ENCODE measurements around the gene SAMD11.

Gene SAMD11

DNA sequence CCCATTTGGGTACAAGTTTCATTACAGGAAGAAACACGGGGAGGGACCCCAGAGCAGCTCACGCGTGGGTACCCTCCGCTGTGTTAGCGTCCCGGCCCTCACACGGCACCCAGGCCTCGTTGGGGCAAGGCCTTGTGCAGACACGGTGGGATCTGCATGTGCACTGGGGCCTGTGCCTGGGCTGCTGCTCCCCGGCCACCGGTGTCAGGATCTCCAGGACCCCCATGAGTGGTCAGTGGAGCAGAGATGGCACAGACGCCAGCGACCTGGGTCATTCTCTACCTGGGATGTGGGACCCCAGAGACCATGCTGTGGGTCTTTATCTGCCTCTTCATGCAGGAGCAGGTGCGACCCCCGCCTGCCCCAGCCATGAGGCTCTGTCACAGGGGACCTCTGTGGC lies 5.4 kb upstream of the SAMD11 start:
- no peak for DNase-seq (ENCODE audit: low spot score)

DNA sequence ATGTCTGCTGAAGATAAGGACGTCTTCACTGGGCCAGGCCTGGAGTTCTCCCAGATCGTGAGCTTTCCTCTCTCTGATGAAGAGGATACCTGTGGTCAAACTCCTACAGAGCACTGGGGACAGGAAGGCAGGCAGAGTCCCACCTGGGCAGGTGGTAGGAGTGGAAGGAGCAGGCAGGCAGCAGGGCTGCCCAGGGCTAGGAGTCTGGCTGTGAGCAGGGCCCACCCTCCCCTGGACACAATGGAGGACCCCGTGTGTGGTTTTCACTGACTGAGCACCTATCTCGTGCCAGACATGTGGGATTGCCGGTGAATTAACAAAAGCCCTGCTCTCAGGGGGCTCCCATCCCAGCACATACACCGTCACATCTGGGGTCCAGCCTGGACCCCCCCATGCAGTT lies 4.9 kb upstream of the SAMD11 start:
- no peak for DNase-seq (ENCODE audit: low spot score)

DNA sequence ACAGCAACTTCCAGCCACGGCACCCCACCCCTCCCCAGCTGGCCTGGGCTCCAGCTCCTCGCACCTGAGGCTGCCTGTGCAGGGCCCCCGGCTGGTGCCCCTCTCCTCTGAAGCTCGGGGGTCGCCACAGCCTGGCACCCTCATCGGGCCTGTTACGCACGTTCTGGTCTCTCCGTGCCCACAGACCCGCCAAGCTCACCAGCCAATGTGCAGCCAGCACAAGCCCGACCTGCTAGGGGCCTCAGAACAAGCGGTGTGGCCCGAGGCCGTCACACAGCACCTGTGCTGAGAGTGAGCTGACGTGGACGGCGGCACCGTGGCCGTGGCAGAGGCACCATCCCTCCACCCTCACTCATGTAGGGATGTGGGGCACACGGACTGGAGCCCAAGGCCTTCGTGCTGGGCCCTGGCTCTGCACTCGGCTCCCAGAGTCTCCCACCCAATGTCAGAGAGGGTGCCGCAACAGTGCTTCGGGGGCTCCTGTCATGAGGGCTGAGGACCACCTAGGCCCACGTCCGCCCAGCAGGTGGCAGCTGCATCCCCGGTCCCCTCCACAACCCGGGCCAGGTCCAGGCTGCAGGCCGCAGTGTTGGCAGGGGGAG lies 4.4 kb upstream of the SAMD11 start:
- no peak for DNase-seq (ENCODE audit: low spot score)

DNA sequence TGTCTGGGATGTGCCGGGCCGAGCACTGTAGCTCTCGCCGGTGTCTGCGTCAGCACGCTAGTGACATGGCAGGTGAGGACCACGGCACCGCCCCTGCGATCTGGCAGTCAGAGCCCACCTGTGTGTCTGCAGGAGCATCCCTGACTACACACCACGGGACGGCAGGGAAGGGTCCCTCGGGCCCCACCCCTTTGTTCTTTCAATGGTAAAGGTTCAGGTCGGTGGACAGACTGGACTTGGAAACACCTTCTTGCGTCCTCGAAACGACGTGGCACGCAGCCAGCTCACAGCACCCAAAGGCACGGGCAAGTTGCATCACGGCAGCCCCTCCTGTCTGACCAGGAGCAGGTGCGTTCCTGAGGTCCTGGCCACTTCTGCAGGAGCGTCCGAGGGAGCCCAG lies 3.7 kb upstream of the SAMD11 start:
- no peak for DNase-seq (ENCODE audit: low spot score)

DNA sequence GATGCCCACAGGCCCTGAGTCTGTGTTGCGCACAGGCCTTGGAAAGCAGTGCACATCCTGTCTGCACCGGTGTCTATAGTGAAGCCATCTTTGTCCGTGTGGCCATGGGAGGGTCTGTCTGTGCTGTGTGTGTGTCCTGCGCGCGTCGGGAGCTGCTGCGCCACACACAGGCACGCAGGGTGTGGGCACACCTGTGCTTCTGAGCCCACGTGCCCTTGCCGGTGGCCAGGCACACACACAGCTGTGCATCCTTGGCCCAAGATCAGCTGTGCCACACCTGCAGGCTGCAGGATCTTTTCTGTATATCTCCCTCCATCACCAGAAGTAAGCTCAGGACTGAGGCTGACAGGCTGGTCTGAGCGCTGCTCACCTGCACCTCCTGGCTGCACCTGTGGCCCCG lies 3.2 kb upstream of the SAMD11 start:
- DNase-seq (ENCODE audit: low spot score) = no peak

DNA sequence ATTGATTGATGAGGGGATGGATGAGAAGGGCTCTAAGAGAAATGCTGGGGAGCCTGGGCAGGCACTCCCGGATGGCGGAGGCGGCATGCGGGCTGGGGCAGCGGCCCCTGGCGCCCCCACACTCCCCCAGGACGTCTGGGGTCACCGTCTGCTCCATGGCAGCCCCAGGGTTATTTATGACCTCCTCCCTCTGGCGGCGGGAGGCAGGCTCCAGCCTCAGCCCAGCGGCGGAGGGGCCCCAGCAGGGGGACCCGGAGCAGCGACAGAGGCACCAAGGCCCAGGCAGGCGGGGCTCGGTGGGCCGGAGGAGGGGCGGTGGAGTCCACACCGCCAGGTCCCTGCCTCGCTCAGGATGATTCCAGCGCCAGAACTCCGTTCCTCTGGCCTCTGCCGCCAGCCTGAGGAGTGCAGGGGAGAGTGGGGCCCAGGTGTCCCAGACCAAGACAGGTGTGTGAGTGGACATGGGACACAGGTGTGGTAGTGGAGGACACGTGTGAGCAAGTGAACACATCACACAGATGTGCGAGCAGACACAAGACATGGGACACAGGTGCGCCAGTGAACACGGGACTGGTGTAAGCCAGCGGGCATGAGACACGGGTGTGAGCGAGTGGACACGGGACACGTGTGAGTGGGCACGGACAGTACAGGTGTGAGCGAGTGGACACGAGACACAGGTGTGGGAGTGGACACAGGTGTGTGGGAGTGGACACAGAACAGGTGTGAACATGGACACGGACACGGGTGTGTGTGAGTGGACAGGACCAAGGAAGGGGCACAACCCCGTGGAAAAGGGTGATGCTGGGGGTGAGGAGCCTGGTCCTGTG lies 2.5 kb upstream of the SAMD11 start:
- DNase-seq (ENCODE audit: low spot score) = no peak

DNA sequence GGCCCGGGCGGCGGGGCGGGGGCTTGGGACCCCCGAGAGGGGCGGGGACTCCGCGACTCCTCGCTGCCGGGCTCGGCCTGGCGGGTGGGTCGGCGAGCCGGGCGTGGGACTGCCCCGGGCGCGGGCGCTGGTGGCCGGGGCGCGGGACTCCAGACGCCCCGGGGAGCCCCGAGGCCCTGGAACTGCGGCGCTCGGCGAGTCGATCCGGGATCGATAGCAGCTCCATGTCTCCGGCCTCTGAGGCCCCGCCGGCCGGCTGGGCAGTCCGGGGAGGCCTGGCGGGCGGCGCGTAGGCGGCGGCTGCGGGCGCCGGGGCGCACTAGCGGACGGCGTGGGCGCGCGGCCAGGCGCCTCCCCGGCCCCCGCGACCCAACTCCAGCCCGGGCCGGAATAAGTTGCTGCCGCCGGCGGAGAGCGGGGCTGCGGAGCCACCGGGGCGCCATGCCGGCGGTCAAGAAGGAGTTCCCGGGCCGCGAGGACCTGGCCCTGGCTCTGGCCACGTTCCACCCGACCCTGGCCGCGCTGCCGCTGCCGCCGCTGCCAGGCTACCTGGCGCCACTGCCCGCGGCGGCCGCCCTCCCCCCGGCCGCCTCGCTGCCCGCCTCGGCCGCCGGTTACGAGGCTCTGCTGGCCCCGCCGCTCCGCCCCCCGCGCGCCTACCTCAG lies 400 bp downstream of the SAMD11 start:
- no peak for DNase-seq (ENCODE audit: low spot score)

DNA sequence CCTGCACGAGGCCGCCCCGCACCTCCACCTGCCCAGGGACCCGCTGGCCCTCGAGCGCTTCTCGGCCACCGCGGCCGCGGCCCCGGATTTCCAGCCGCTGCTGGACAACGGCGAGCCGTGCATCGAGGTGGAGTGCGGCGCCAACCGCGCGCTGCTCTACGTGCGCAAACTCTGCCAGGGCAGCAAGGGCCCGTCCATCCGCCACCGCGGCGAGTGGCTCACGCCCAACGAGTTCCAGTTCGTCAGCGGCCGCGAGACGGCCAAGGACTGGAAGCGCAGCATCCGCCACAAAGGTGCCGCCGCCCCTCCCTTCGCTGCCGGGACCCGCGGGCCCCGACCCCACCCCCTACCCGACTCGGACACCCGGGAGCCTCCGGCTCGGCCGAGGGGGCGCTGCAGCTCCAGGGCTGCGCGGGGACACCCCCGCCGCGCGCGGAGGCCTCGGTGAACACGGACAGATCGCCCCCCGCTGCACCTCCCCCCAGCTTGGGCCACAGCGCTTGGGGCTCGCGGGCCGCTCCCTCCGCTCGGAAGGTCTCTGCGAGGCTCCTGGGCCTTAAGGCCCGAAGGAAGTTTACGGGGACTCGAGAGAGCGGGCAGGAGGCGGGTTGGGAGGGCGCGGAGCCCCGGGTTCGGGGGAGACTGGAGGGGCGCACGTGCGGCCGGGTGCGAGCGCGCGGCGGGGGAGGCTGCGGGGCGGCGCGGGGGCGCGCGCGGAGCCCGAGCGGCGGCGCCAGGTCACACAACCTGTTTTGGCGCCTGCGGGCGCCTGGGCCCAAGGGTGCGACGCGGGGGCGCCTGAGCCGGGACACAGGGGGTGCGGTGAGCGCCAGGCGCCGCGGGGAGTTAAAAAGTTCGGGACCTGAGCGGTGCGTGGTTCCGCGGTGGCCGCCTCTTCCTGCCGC lies 1.2 kb downstream of the SAMD11 start:
- no peak for DNase-seq (ENCODE audit: low spot score)

DNA sequence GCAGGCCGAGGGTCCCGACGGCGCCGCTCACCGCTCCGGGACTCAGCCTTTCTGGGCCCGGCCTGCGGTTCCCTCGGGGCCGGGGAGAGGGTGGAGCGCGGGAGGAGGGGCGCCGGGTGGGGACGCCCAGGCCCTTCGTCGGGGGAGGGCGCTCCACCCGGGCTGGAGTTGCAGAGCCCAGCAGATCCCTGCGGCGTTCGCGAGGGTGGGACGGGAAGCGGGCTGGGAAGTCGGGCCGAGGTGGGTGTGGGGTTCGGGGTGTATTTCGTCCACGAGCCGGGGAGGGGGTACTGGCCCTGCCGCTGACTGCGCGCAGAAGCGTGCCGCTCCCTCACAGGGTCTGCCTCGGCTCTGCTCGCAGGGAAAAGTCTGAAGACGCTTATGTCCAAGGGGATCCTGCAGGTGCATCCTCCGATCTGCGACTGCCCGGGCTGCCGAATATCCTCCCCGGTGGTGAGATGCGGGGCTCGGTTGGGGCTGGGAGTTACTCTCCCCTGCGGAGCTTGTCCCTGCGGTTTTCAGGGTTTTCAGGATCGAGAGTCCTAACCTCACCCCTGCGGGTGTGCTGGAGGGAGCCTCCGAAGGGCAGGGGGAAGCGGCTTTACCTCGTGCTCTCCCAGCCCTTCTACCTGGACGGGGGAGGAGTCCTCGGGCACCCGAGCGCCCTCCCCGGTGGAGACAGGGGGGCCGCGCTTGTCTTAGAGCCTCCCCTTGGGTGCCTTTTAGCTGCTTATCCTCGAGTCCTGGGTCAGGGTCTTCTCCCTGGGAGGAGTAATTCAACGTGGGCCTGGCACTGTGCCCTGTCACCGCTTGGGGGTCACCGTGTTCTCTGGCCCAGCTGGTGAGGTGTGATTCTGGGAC lies 2.1 kb downstream of the SAMD11 start:
- DNase-seq (ENCODE audit: low spot score) = no peak

DNA sequence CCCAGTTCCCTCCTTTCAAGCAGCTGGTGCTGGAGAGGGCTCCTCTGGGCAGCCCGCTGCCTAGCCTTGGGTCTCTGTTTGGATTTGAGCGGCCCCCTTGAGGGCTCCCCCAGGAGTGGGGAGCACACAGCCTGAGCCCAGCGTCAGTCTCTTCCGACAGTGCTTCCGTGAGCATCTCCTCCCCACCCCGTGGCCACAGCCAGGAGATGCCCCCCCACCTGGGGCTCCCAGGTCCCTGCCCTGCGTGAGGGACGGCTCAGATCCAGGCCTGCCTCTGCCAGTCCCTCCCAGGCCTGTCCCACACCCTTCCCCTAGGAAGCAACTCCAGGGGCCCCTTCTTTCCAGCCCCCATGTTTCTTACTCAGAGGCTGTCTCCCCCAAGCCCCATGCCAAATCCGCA lies 3.5 kb downstream of the SAMD11 start:
- DNase-seq (ENCODE audit: low spot score) = no peak

DNA sequence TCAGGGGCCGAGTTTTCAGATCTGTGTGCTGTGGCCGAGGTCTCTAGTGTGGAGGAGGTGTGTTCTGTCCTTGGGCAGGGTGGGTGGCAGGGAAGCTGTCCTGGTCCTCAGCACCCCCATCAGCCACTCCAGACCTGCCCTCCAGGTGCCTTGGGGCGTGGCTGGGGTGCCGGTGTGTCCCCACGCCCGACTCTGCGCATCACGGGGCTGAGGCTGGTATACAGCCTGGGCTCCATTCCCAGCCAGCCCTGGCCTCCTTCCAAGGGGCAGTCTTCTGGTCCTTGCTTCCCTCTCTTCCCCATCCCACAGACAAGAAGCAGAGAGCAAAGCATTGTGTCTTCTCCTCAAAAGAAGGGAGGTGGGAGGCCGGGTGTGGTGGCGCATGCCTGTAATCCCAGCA lies 4.0 kb downstream of the SAMD11 start:
- no peak for DNase-seq (ENCODE audit: low spot score)

DNA sequence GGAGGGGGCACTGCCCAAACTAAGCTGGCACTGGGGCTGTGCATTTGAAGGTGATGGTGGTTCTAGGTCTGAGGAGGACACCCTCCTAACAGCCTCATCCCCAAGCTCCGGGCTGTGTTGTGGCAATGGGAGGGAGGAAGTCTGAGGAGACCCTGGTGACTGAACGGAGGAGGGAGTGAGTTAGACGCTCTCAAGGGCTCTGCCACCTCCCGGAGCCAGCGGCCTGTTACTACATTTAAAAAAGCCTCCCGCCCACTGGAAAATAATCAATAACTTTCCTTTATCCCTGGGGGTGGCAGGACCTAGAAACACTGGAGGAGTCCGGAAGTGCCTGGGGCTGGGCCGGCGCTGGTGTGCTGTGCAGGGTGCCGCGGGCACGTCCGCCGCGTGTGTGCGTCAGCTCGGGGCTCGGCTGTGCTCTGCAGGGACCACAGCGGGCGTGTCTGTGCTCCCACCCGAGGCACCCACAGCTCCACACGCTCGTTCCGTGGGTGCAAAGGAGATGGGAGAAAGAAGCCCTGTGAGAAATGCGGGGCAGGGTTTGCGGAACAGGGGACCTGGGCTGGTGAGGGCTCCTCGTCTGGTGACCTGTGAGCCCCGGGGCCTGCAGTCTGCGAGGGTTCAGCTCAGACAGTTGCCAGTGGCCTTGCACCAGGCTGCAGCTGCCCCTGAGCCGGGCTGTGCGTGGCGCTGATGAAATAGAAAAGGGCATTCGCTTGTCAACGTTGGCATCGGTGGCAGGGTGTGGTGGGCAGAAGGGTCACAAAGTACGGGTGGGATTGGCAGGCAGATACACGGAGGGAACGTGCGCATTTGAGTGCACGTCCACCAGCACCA lies 5.3 kb downstream of the SAMD11 start:
- no peak for DNase-seq (ENCODE audit: low spot score)

DNA sequence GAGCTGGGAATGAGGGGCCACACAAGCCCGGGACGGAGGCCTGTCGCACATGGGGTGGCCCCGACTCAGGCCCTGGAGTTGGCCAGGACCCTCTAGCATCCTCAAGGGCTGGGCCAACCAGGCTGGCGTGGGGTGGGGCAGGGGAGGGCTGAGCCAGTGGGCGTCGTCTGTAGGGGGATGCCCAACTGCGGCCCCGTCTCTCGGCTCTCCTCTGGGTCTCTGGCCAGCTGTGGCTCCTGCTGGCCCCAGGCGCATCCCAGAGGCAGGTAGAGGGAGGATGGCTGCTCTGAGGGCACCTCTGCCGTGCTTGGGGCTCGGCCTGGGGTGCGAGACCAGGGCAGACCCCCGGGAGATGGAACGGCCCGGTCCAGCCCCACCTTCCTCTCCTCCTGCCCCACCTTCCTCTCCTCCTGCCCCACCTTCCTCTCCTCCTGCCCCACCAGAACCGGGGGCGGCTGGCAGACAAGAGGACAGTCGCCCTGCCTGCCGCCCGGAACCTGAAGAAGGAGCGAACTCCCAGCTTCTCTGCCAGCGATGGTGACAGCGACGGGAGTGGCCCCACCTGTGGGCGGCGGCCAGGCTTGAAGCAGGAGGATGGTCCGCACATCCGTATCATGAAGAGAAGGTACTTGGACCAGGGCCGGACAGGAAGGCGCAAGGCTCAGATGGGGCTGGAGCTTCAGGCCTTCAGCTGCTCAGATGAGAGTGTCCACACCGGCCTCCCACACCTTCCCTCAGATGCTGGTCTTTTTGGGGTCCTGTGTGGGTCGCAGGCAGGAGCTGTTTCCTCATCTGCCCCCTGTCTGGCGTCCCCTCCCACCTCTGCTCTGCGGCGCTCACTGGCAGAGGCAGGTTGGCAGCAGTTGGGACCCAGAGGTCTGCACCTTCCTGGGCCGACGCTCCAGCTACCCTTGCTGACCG lies 6.2 kb downstream of the SAMD11 start:
- DNase-seq (ENCODE audit: low spot score) = no peak

DNA sequence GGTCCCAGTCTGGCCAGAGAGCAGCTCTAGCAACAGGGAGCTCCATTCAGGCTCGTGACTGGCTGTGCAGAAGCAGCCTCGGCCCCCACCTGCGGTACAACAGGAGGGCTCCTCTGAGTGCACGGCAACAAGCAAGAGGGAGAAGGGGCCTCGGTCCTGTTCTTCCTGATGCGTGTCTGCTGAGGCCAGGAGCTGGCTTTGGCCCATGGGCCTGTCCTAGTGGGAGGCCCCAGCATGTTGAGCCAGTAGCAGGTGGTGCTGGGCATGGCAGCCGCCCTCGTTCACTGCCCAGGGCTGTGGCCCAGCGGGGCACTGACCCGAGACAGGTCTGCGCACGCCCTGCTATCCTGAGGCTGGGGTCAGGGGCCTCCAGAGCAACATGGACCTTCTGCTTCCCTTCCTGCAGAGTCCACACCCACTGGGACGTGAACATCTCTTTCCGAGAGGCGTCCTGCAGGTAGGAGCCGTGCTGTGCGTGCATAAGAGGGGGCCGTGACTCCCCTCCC lies 7.0 kb downstream of the SAMD11 start:
- no peak for DNase-seq (ENCODE audit: low spot score)

DNA sequence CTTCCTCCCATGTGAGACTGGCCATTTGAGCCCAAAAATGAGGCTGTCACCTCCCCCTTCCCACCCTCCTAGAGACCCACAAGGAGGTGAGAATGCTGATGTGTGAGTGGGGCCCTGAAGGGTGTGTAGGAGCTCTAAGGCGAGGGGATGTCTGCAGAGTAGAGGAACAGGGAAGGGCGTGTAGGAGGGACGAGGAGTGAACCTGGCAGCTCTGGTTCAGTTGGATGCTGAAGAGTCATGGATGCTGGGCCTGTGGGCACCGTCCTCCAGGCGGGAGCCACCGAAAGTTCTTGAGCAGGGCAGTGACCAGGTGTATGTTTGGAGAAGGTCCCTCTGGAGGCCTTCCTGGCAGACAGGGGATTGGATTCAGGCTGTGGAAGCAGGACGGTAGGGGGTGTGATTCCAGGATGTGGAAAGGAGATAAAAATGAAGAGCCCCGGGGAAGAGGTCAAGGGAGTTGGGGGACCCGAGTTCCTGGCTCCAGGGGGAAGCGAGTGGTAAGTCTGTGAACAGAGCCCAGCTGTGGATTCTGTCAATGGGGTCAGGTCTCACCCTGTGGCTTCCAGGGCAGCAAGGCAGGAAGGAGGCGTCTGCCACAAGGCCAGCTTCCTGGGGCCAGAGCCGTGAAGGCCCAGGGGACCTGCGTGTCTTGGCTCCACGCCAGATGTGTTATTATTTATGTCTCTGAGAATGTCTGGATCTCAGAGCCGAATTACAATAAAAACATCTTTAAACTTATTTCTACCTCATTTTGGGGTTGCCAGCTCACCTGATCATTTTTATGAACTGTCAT lies 7.9 kb downstream of the SAMD11 start:
- no peak for DNase-seq (ENCODE audit: low spot score)

DNA sequence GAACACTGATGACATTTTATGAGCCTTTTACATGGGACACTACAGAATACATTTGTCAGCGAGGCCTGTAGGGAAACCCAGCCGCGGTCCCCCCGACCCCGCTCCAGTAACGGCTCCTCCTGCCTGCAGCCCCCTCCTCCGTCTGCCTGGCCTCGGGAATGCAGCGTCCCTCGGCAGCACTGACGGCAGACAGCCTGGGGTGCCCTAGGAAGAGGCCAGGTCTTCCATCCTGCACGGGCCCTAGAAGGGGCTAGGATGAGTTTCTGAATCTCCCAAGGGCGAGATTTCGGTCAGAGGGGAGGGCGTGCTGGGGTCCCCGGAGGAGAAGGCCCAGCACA lies 8.4 kb downstream of the SAMD11 start:
- DNase-seq (ENCODE audit: low spot score) = no peak

DNA sequence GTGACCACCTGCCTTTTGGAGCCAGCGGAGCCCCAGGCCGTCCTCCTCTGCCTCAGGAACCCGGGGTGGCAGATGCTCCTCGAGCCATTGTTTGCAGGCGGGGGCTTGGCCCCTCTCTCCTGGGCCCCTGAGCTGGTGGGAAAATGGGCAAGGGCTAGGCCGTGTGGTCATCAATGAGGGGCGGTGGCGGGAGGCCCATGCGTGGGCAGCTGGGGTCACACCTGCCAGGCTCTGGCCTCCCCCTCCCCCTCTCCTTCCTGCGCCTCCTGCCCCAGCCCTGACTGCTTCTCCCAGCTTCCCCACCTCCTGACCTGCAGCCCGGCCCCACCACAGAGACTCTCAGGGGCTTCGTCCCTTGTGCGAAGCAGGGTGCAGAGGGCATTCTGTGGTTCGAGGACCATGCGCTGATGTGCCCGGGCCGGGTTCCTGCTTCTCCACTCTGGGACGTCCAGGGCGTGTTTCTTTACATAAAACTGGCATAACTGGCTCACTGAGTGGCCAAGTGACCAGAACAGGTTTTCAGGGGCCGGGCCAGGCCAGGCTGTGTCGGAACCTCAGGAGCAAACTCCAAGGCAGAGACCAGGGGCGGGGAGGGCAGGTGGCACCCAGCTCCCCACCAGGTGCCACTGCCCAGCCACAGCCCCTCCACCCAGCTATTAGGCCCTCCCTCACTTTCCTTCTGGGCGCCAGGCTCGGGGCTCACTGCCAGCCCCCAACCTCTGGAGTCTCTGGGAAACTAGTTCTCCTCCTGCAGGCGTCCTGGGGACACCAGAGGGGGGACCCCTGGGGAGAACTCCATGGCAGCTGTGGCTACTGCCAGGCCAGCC lies 9.3 kb downstream of the SAMD11 start:
- no peak for DNase-seq (ENCODE audit: low spot score)

DNA sequence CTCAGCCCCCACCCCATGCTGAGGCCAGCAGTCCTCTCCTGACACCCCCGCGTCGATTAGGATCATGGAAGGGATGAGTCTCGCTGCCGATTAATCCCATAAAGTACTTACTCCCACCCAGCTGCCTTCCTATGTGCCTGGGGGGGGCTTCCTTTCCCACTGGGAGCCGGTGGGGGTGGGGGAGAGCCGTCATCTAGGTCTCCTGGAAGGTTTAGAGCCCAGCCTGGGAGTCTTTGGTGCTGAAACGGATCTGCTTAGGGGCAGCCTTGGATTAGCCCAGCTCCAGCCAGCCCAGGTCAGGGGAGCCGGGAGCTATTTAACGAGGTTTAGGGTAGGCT lies 9.8 kb downstream of the SAMD11 start:
- no peak for DNase-seq (ENCODE audit: low spot score)
